OCI-LY7 (cell line): Measurements from ENCODE around the gene WDFY3.

Experiments
- EZH2phosphoT487 ChIP-seq: fragments of 200-600 bp; sonication (generic); IDR thresholded peaks from 2 replicates; pipeline ENCODE4 v1.6.1; 2018; ENCODE audit warnings: low read depth, borderline replicate concordance, mild to moderate bottlenecking, mixed run types, antibody characterized with exemption, low read length, moderate library complexity, mixed read lengths
- TF ChIP-seq, protein P1 (sequence below): fragments of 200-600 bp; sonication (generic); conservative IDR thresholded peaks from 2 replicates; pipeline ENCODE4 v1.5.1; 2014; ENCODE audit warnings: mild to moderate bottlenecking, antibody characterized with exemption, low read length, moderate library complexity, mixed read lengths

DNA sequence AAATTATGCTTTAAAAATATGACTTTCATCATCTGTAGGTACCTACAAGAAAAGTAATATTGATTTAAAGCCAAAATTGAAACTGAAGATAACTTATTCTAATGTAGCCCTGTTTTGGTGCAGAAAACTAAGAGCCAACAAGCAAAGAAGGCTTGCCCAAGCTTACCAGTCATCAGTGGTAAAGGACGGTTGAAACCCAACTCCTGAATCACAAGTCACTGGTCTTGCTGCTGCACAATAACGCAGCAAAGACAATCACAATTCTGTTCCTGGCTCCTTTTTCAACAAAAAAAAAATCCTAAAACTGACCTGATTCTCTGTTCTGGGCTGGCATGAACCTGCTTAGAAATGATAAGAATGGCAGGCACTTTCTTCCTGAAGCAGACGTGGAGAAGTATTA, 34.5 kb downstream of the WDFY3 start:
- TF ChIP-seq, protein P1, sequence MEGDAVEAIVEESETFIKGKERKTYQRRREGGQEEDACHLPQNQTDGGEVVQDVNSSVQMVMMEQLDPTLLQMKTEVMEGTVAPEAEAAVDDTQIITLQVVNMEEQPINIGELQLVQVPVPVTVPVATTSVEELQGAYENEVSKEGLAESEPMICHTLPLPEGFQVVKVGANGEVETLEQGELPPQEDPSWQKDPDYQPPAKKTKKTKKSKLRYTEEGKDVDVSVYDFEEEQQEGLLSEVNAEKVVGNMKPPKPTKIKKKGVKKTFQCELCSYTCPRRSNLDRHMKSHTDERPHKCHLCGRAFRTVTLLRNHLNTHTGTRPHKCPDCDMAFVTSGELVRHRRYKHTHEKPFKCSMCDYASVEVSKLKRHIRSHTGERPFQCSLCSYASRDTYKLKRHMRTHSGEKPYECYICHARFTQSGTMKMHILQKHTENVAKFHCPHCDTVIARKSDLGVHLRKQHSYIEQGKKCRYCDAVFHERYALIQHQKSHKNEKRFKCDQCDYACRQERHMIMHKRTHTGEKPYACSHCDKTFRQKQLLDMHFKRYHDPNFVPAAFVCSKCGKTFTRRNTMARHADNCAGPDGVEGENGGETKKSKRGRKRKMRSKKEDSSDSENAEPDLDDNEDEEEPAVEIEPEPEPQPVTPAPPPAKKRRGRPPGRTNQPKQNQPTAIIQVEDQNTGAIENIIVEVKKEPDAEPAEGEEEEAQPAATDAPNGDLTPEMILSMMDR, result no peak
- no peak for TF ChIP-seq EZH2phosphoT487
